ENCODE results near the gene USP6NL. TPM values are rescaled to one million over a fixed set of nuclear protein-coding genes. Genes with fewer than 3 reads are reported as not detected.

Gene USP6NL
- total and polyA plus RNA-seq, 2 of the 8 experiments (the other 6 are each of a cell fraction or from before 2014, with no cell fraction given): 10.9 to 28.8 TPM

DNA sequence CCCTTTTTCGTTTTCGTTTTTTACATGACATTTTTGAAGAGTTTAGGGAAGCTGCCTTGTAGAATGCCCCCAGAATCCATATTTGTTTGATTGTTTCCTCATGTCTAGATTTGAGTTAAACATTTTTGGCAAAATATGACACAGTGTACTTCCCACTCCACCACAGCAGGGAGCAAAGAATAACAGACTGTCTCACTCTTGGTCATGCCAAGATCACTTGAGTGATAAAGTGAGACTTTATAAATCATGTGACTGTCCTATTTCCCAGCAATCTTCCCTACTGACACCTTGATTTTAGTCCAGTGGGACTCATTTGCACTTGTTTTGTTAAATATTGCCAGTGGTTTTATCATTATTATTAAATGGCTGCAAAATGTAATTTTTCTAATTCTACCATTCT lies 44.4 kb upstream of the USP6NL start:
- Histone ChIP-seq H3K36me3 (ENCODE audit: control insufficient read depth in 2 of 4, insufficient read depth in 4 of 4, low read length in 3 of 4) (no peaks in the 10 kb centered on the region), H3K4ac (replicated peaks; ENCODE audit: insufficient read length, low read depth, low read length) (no peak overlapping the region), H4K20me1 (replicated peaks in 1 of 2; ENCODE audit: control insufficient read depth in 1 of 2, insufficient read depth in 2 of 2, low read length in 2 of 2) (no peaks in the 10 kb centered on the region), H2BK12ac (ENCODE audit: low read depth, low read length) (no peak overlapping the region), H3K23me2 (ENCODE audit: low read depth, low read length) (no peaks in the 10 kb centered on the region), H3K4me2 (ENCODE audit: insufficient read depth in 1 of 2, low read depth in 2 of 2, low read length in 2 of 2) (no peak overlapping the region), H2AK5ac (ENCODE audit: low read depth, low read length) (no peak overlapping the region), H3K14ac (ENCODE audit: insufficient read length) (no peak overlapping the region), H3K27me3 (replicated peaks in 1 of 4; ENCODE audit: control insufficient read depth in 3 of 4, extremely low read depth in 1 of 4, insufficient read depth in 3 of 4, low read length in 3 of 4) (no peaks in the 10 kb centered on the region), H3K23ac (ENCODE audit: insufficient read length) (no peak overlapping the region), H2BK120ac (replicated peaks; ENCODE audit: low read depth, low read length) (no peak overlapping the region), H3K56ac (replicated peaks; ENCODE audit: insufficient read length, low read depth, low read length) (no peak overlapping the region), H4K8ac (ENCODE audit: extremely low read depth, insufficient read depth, low read length) (no peak overlapping the region), H4K91ac (replicated peaks; ENCODE audit: insufficient read length, low read length) (no peak overlapping the region), H2BK5ac (ENCODE audit: low read depth, low read length) (no peak overlapping the region), H2BK15ac (ENCODE audit: low read length) (no peak overlapping the region), H3K4me3 (ENCODE audit: extremely low read depth in 1 of 4, insufficient read depth in 2 of 4, low read depth in 3 of 4, low read length in 4 of 4) (no peak overlapping the region), H4K5ac (ENCODE audit: insufficient read length, low read depth, low read length) (no peak overlapping the region), H2BK20ac (ENCODE audit: low read length) (no peak overlapping the region), H3K18ac (ENCODE audit: extremely low read depth, low read length) (no peak overlapping the region), H3K79me2 (ENCODE audit: control insufficient read depth in 1 of 2, insufficient read depth in 2 of 2, low read length in 2 of 2) (no peaks in the 10 kb centered on the region), H3K9ac (replicated peaks in 1 of 4; ENCODE audit: extremely low read depth in 1 of 4, low read depth in 3 of 4, low read length in 3 of 4) (no peak overlapping the region), H3K4me1 (replicated peaks in 1 of 4; ENCODE audit: control insufficient read depth in 3 of 4, insufficient read depth in 4 of 4, low read length in 3 of 4) (no peaks in the 10 kb centered on the region), H3K27ac (ENCODE audit: low read depth, low read length) (no peak overlapping the region), H2AFZ (ENCODE audit: low read length) (no peak overlapping the region), H3K79me1 (ENCODE audit: low read depth, low read length) (no peaks in the 10 kb centered on the region), H3K9me3 (ENCODE audit: insufficient read depth in 2 of 2, low read depth in 1 of 2, low read length in 1 of 2) (no peaks in the 10 kb centered on the region)
- CTCF ChIA-PET (ENCODE audit: partially characterized antibody): interaction anchor here (0.7 kb wide), 1 partner anchor 20 kb away, joined by 3 read pairs; no protein-coding TSS in a partner anchor
- TF ChIP-seq BRCA1 (IDR thresholded peaks at IDR 0.05; ENCODE audit: low read depth, low read length) (no peak), SIX5 (IDR thresholded peaks at IDR 0.05; ENCODE audit: low read depth, low read length) (no peak), FOSL1 (IDR thresholded peaks at IDR 0.05; ENCODE audit: insufficient read depth, low read depth, low read length) (no peak), KDM5A (IDR thresholded peaks at IDR 0.05; ENCODE audit: low read length) (no peak), SP4 (IDR thresholded peaks at IDR 0.05; ENCODE audit: low read length) (no peak), POLR2AphosphoS5 (IDR thresholded peaks at IDR 0.05; ENCODE audit: low read depth, low read length) (no peak), POU5F1 (IDR thresholded peaks at IDR 0.05; ENCODE audit: low read depth, low read length) (no peak), EZH2 (IDR thresholded peaks at IDR 0.05; ENCODE audit: low read depth, low read length, severe bottlenecking) (no peak), TBP (IDR thresholded peaks at IDR 0.05; ENCODE audit: low read depth, low read length) (no peak), TCF12 (IDR thresholded peaks at IDR 0.05; ENCODE audit: low read depth, low read length) (no peak)
- DNase-seq (ENCODE audit: low read depth in 1 of 2, low spot score in 2 of 2): no peak
- POLR2A ChIA-PET (ENCODE audit: partially characterized antibody): interaction anchor here (0.6 kb wide), 1 partner anchor 72 kb away, joined by 4 read pairs; no protein-coding TSS in a partner anchor
- no peak for FAIRE-seq
- 96% methylated on average over 2 of the region's 2 CpGs; no CpG with 5 or more reads in 1 of the 2 experiments for WGBS, 2 experiments (ENCODE audit: extremely low coverage in 1 of 2, insufficient coverage in 1 of 2, insufficient read length in 1 of 2, insufficient replicate concordance in 2 of 2, low coverage in 1 of 2, low lambda C conversion rate in 2 of 2, missing lambda C conversion rate in 1 of 2)
